ENCODE data around the gene AKAP6. TPM values are rescaled to one million over a fixed set of nuclear protein-coding genes. Genes with fewer than 3 reads are reported as not detected.

The AKAP6 gene
- total and polyA plus RNA-seq, 2 experiments from 2014 or later, result 0.38 to 0.42 TPM

DNA sequence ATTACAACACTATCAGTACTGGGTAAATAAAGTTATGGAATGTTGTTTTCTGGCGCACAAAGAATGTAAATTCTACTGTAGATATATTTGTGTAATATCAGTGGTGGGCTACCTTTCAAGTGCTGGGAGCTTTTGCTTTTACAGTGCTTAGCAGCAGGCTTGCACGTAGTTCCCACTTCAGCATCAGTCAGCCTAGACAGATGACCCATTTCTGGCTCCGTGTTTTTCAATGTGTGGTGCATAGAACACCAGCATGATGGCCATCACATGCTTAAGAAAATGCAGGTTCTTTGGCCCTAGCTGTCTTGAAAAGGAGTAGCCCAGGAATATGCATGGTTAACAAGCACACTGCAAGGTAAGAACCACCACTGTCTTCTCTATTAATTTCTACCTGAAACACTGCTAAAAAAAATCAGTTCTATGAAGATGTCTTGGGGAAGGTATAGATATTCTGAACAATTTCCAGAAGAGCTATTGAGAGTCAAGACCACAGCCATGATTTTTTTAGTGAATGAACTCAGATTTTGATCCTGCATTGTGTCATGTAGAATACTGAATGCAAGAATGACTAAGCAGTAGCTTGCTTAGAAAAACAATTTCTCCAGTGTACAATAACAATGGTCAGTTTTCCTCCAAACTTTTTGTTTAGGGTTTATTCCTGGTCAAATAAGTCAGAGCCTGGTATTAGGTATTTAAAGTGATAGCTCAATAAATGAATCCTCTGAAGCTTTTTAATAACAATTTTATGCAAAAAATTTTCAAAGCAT is 195.7 kb downstream of the AKAP6 start (continued):
- TF ChIP-seq CTCF (conservative IDR thresholded peaks at IDR 0.05; ENCODE audit: low read depth in 2 of 2), result no peak
- no peak for TF ChIP-seq REST (IDR thresholded peaks at IDR 0.05; ENCODE audit: unreplicated experiment)

DNA sequence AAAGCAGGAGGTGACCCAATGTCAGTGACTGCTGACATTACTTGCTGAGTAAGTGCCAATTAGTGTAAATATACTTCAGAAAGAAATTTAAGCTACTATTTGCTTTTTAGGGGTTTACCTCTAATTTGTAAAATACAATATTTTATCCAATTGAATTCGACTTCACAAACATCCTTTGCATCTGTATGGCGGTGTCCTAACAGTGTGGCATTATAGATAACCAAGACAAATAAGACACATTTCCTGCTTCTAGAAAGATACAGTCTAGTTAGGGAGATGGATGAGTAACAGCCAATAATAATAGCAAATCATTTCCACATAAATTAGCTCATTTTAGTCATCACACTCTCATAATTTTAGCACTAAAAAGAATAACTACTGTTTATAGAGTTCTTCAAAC is 196.5 kb downstream of the AKAP6 start:
- no peak overlapping the region for H3K4me3 Mint-ChIP-seq
- no peak for TF ChIP-seq EZH2 (IDR thresholded peaks at IDR 0.05; ENCODE audit: low read depth, unreplicated experiment)
- no peak for TF ChIP-seq EZH2phosphoT487 (IDR thresholded peaks at IDR 0.05; ENCODE audit: unreplicated experiment)
- TF ChIP-seq CREB1 (CRISPR knock-in tag; IDR thresholded peaks at IDR 0.05; ENCODE audit: low read depth), result no peak
- TF ChIP-seq STAT1 (IDR thresholded peaks at IDR 0.05; ENCODE audit: unreplicated experiment), result no peak
- Histone ChIP-seq H3K9me2 (ENCODE audit: insufficient read depth) (no peaks in the 10 kb centered on the region), H3K4me2 (no peak overlapping the region), H4K20me1 (replicated peaks; ENCODE audit: insufficient read depth) (no peaks in the 10 kb centered on the region), H3K4me3 (no peak overlapping the region), H3K79me2 (replicated peaks; ENCODE audit: insufficient read depth) (no peaks in the 10 kb centered on the region), H3K27me3 (ENCODE audit: insufficient read depth) (no peaks in the 10 kb centered on the region), H2AFZ (no peak overlapping the region), H3K36me3 (ENCODE audit: insufficient read depth) (no peaks in the 10 kb centered on the region), H3K27ac (ENCODE audit: low read depth) (no peak overlapping the region), H3K4me1 (ENCODE audit: insufficient read depth) (no peaks in the 10 kb centered on the region), H3F3A (replicated peaks; ENCODE audit: low read depth) (no peaks in the 10 kb centered on the region)
- H3K9me3 Mint-ChIP-seq, result no peaks in the 10 kb centered on the region
- H3K36me3 Mint-ChIP-seq (ENCODE audit: low read depth), result no peaks in the 10 kb centered on the region
- ATAC-seq, result no peak
- no peaks in the 10 kb centered on the region for H3K4me1 Mint-ChIP-seq
- H3K27me3 Mint-ChIP-seq (ENCODE audit: insufficient read depth, low read depth, poor library complexity), result peaks cover 2% of the 10 kb centered on the region
- no peak overlapping the region for H3K27ac Mint-ChIP-seq
- no peak for DNase-seq (ENCODE audit: low spot score)

- no peaks in the 10 kb centered on the region for H3K36me3 Mint-ChIP-seq (ENCODE audit: low read depth)
- no peak for TF ChIP-seq ETS1 (IDR thresholded peaks at IDR 0.05)
- no peak for TF ChIP-seq POLR2AphosphoS5 (IDR thresholded peaks at IDR 0.05; ENCODE audit: low read depth)
- no peak for TF ChIP-seq CREB1 (CRISPR knock-in tag; IDR thresholded peaks at IDR 0.05; ENCODE audit: low read depth)
Observed at GRCh38 chr14:32530800-32531199, 201.7 kb downstream of the AKAP6 start.

More at GRCh38 chr14:32530800-32531199, 201.7 kb downstream of the AKAP6 start:
- H3K4me1 Mint-ChIP-seq, result no peaks in the 10 kb centered on the region
- Histone ChIP-seq H3K4me1 (ENCODE audit: insufficient read depth) (no peaks in the 10 kb centered on the region), H3K4me2 (no peak overlapping the region), H3K36me3 (ENCODE audit: insufficient read depth) (no peaks in the 10 kb centered on the region), H3F3A (replicated peaks; ENCODE audit: low read depth) (no peaks in the 10 kb centered on the region), H3K79me2 (replicated peaks; ENCODE audit: insufficient read depth) (no peaks in the 10 kb centered on the region), H4K20me1 (replicated peaks; ENCODE audit: insufficient read depth) (no peaks in the 10 kb centered on the region), H3K4me3 (no peak overlapping the region), H2AFZ (no peak overlapping the region), H3K27me3 (ENCODE audit: insufficient read depth) (no peaks in the 10 kb centered on the region), H3K27ac (ENCODE audit: low read depth) (no peak overlapping the region), H3K9me2 (ENCODE audit: insufficient read depth) (0 out of 2 replicates have a peak, but pooled peaks cover 6% of the 10 kb centered on the region)
- ATAC-seq (no peak), DNase-seq (ENCODE audit: low spot score) (no peak)
- H3K9me3 Mint-ChIP-seq, result no peaks in the 10 kb centered on the region
- no peak overlapping the region for H3K4me3 Mint-ChIP-seq
- H3K27me3 Mint-ChIP-seq (ENCODE audit: insufficient read depth, low read depth, poor library complexity), result peaks cover 2% of the 10 kb centered on the region
- no peak overlapping the region for H3K27ac Mint-ChIP-seq

All from GM23338 (cell line).